Right lobe of liver (tissue), 4 donors: ENCODE data around the gene EEIG1.

Experiments used
- POLR2A ChIP-seq: fragments of 450-650 bp; IDR thresholded peaks from one replicate; pipeline ENCODE4 v1.6.1; 2017; ENCODE audit warnings: antibody characterized with exemption, mild to moderate bottlenecking
- TF ChIP-seq, protein P1 (sequence below), 4 donors: fragments of 200-600 bp in 3 of 4; fragments of 450-650 bp in 1 of 4; IDR thresholded peaks; one replicate each; pipeline versions ENCODE4 v1.5.1 to v1.8.0; 2016 to 2022; ENCODE audit warnings: antibody characterized with exemption in 4 of 4, mild to moderate bottlenecking in 2 of 4
- donor health status: DM: no; HTN: no; CAD: no.
- donor health status: DM: no; HTN: no; CAD: no.
- donor health status: DM: no; HTN: yes; CAD: no.

DNA sequence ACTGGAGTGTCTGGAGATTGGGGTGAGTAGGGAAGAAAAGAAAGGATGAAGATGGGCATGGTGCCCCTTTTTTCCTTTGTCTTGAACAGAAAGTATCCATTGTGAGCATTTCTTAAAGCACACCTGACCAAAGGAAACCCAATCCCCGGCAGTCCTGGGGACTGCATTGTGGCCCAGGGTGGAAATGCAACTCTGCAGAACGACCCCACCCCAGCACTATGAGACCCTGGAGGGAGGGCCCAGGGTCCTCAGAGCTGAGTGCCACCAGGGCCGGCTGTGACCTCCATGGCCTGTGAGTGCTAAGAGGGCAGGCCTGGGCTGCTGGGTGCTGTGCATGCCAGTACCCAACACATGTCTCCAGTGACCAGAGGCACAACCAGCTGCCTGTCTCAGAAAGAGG, 18.5 kb downstream of the EEIG1 start:
- no peak for TF ChIP-seq POLR2A
- TF ChIP-seq, protein P1, sequence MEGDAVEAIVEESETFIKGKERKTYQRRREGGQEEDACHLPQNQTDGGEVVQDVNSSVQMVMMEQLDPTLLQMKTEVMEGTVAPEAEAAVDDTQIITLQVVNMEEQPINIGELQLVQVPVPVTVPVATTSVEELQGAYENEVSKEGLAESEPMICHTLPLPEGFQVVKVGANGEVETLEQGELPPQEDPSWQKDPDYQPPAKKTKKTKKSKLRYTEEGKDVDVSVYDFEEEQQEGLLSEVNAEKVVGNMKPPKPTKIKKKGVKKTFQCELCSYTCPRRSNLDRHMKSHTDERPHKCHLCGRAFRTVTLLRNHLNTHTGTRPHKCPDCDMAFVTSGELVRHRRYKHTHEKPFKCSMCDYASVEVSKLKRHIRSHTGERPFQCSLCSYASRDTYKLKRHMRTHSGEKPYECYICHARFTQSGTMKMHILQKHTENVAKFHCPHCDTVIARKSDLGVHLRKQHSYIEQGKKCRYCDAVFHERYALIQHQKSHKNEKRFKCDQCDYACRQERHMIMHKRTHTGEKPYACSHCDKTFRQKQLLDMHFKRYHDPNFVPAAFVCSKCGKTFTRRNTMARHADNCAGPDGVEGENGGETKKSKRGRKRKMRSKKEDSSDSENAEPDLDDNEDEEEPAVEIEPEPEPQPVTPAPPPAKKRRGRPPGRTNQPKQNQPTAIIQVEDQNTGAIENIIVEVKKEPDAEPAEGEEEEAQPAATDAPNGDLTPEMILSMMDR (IDR thresholded peaks at IDR 0.05): no peak
